ENCODE results near the gene MRM2.
"Not testable (repeated sequence)": the region's sequence is repeated elsewhere in the genome, so short reads cannot be mapped to it uniquely, and the experiment has no call there.

MRM2 gene

DNA sequence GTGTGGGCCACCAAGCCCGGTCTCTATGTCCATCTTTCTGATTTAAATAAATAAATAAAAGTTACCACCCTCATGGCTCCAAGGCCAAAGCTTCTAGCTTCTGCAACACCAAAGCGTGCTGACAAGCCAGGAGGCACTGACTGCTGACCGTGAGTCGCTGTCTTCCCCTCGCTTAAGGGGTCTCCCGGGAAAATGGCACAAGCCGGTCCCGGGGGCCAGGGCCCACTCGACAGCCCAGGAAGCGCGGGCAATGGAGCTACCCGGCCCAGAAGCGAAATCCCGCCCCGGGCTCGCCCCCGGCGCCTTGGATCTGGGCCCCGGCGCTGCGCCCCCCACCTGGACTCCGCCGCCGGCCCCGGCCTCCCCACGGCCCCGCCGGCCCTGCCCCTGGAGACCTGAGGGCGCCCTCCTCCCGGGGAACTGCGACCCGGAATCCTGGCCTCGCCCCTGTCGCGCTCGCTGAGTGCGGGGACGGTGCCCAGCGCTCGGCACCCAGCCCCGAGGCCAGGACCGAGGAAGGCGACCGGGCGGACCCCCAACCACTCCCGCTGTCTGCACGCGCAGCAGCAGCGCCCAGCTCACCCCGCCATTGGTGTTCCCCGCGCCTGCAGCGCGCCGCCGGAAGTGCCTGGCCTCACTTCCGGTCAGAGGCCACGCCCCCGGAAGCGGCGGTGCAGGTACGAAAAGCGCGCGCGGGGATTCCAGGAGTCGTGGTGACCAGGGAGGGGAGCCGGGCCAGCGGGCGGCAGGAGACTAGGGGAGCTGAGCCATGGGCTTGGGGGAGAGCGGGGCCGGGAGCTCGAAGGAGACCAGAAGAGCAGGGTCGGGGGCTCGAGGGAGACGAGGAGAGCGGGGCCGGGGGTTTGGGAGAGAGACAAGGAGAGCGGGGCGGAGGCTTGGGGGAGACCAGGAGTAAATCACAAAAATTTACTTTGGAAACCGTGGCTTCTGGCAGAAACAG lies at the start of gene MRM2, which contains the start of gene NUDT1:
Gene MRM2 (minus strand): TSS at position 626 of the 961 bp plus-strand sequence. CDS start 36 bp downstream, at position 590.
Gene NUDT1 (plus strand): TSS at position 647 of the 961 bp plus-strand sequence. CDS start 2,349 bp downstream, outside the sequence.
- DNase-seq (ENCODE audit: low spot score) = peak; percentile 75

DNA sequence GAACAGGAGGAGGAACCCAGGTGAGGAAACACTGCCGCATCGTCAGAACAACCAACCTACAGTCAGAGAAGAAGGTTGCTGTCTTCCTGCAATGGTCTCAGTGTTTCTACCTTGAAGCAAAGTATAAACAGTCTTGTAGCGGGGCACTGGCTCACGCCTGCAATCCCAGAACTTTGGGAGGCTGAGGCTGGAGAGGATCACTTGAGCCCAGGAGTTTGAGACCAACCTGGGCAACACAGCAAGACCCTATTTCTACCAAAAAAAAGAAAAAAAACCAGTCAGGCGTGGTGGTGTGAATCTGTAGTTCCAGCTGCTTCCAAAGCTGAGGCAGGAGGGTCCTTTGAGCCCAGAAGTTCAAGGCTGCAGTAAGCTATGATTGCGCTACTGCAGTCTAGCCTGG lies 48.9 kb upstream of the MRM2 start:
- no peak for DNase-seq (ENCODE audit: low spot score)

DNA sequence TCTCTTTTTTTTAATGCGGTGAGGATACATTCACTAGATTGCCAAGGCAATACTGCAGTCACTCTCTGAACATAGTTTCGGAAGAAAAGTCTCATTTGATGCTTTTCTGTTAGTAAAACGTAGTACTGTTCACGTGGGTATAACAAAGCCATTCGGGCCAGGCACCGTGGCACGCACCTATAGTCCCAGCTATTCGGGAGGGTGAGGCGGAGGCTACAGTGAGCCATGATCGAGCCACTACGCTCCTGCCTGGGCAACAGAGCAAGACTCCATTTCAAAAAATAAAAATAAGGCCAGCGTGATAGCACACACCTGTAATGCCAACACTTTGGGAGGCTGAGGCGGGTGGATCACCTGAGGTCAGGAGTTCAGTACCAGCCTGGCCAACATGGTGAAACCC lies 47.6 kb upstream of the MRM2 start:
- DNase-seq (ENCODE audit: low spot score) = no peak

DNA sequence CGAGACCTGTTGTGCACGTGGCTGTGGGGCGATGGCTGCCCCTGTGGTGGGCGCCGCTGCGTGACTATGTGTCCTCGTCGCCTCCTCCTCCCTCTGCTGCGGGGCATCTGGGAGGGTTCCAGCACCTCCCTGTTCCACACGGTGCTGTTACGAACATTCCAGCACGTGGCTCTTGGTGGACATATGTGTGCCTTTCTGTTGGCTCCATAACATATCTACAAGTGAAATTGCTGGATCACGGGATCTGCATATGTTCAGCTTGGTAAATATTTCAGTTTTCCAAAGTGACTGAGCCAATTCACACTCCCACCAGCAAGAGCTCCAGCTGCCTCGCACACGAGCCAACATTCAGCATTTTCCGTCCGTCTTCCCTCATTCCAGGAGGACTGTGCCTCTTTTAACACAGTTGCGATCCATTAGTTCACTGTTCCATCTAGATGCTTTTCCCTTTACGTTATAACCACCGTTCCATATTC lies 47.1 kb upstream of the MRM2 start:
- no peak for DNase-seq (ENCODE audit: low spot score)

DNA sequence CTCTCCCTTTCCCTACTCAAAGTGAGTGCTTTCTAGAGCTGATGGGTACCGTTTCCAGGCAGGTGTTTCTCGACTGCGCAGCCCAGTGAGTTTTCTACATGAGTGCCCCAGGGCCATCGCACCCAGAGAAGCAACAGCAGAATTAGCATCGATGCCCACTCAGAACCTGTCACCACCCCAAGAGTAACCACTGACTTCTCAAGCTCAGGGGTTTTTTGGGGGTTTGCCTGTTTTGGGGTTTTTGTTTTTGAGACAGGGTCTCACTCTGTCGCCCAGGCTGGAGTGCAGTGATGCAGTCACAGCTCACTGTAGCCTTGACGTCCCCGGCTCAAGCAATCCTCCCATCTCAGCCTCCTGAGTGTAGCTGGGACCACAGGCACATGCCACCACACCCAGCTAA lies 46.5 kb upstream of the MRM2 start:
- DNase-seq (ENCODE audit: low spot score) = no peak

DNA sequence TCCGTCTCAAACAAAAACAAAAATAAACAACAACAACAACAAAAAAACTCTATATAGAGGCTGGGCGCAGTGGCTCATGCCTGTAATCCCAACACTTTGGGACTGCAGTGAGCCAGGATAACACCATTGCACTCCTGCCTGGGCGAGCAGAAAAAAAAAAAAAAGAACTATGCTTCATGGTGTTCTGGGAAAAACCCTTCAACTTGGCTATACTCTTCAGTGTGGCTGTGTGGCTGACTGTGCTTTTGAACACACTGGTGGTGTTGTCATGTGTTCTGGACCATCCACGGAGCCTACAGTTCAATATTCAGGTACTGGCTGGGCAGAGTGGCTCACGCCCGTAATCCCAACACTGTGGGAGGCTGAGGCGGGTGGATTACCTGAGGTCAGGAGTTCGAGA lies 45.7 kb upstream of the MRM2 start:
- no peak for DNase-seq (ENCODE audit: low spot score)

DNA sequence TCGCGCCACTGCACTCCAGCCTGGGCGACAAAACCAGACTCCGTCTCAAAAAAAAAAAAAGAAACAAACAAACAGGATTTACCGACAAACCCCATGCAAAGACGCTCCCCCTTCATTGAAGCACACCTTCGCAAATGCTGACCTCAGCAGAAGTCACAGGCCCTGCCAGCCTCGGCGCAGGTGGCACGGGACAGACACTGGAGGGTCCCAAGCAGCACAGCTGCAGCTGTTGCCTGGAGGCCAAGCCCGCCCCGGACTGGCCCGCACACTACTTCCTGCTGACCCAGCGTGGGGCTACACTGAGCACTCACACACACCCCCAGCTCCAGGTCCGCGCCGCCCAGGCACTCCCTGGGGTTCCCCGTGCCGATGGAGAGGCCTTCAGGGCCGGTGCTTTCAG lies 41.1 kb upstream of the MRM2 start:
- DNase-seq (ENCODE audit: low spot score) = no peak

DNA sequence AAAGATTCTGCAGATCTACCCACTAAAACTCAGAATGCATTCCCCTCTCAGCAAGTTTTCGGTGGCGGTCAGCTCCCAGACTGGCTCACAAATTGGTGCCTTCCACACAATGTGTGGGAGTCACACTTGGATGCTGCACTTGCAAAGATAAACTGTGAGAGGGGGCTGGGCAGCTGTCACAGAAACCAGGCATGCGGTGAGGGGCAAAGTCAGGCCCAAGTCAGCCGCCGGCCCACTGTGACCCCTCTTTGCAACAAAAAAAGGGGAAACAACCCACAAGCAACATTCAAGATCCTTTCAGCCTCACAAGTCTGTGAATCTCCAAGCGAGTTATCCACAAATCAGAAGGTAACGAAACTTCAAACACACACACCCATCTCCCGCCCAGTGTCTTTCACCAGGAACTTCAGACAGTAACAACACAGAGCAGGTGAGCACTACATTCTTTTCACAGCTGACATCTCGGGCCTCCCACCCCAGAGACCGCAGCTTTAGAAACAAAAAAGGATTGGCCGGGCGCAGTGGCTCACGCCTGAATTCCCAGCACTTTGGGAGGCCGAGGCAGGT lies 40.3 kb upstream of the MRM2 start:
- DNase-seq (ENCODE audit: low spot score) = no peak

DNA sequence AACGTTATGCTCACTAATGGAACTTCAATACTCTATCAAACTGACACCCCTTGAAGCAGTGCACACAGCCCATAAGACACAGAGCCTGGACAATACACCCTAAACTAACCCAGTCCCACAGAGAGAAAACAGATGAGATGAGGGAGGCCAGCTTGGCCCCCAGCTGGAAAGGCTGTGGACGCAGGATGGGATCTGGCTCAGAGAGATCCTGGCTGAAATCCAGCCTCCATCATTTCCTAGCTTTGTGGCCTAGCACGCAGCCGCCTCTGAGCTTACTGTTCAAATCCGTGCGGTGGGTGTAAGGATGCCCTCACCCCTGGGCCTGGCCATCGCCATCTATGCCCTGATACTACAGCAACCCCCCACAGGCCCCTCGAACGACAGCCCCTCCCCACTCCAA lies 39.5 kb upstream of the MRM2 start:
- peak; percentile 14 for DNase-seq (ENCODE audit: low spot score)

DNA sequence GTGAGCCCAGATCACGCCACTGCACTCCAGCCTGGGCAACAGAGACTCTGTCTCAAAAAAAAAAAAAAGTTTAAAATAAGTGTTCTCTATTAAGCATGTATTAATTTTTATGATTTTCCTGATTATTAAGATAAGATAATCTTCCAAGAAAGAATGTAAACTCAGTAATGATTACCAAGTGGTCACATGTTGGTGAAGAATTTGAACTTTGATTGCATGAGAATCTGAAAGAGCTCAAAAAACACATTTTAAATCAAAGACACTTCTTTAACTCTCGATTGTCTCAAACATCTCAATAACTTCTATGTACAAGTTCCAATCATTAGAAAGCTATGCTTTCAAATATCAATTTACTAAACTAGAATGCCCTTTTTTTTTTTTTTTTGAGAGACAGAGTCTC lies 38.4 kb upstream of the MRM2 start:
- DNase-seq (ENCODE audit: low spot score) = no peak

DNA sequence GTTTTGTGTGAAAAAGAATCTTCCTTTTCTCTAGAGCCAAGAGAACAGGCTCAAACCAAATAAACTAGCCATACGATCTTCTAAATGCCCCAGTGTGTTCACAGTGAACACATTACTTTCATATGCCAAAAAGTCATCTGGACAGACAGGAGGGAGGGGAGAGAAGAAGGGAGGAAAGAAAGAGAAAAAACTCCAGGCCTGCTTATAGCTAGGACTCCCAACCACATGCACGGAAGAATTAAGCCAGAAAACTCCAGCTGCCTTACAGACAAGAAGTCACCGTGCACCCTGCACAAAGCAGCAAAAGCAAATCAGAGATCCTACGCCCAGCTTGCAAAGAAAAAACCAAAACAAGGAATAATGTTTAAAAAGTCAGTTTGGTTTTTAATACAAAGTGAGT lies 37.9 kb upstream of the MRM2 start:
- no peak for DNase-seq (ENCODE audit: low spot score)

DNA sequence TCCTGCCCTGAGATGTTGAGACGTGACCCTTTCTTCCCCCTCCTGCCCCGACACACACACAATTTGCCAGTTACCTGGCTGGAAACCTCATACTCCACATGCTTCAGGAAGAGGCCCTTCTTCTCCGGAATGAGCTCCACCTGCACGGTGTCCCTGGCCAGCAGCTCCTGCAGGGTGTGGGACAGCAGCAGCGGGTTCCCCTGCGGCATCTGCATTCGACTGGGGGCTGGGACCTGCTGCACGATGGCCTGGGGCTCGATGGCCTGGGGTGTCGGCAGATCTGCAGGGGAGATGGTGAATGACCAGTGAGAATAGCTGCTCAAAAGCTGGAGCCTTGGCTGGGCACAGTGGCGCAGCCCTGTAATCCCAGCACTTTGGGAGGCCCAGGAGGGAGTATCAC lies 36.0 kb upstream of the MRM2 start:
- DNase-seq (ENCODE audit: low spot score) = no peak

DNA sequence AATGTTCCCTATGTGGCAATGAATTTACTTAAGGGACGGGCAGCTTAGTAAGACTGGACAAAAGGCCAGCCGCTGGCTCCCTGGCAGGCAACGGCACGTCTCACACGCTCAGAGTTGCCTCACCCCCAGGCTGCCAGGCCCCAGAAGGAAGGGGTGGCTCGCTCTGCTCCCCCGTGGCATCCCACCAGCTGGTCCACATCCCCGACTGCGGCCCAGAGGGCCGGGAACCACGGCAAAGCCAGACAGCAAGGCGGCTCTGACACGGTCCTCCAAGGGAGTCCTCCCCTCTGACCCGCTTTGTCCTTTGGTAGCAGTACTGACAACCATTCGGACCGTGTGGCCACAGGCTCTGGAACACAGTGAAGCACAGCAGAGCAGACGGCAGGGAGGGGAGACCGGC lies 34.1 kb upstream of the MRM2 start:
- DNase-seq (ENCODE audit: low spot score) = no peak

DNA sequence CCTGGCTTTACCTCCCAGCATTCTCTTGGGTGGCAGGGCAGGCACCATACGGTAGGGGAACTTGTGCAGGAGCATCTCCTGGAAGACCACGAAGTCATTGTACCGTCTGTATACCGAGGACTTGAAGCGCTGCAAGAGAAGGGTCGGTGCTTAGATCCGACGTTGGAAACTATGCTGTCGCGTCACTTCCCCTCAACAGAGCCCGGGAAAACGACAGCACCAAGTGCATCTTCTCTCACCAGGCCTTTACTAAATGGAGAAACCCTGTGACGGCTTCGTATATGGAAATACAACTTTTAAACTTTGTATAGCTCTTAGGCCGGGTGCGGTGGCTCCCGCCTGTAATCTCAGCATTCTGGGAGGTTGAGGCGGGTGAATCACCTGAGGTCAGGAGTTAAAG lies 33.1 kb upstream of the MRM2 start:
- no peak for DNase-seq (ENCODE audit: low spot score)

DNA sequence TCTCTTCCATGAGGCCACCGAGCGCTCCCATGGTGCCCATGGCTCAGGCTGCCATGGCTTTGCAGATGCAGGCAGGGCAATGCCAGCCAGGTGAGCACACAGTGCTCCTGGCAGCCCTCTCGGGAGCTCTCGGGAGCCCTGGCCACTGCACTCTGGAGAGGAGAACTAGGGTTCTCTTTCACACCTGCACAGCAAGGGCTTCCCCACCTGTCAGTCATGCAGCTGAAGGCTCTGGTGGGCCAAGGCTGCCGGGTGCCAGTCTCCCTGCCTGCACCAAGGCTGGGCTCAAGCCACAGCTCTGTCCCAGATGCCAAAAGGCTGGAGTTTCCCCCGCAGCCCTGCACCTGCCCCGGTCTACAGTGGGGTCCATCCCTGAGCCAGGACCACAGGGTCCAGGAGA lies 32.7 kb upstream of the MRM2 start:
- DNase-seq (ENCODE audit: low spot score) = no peak

DNA sequence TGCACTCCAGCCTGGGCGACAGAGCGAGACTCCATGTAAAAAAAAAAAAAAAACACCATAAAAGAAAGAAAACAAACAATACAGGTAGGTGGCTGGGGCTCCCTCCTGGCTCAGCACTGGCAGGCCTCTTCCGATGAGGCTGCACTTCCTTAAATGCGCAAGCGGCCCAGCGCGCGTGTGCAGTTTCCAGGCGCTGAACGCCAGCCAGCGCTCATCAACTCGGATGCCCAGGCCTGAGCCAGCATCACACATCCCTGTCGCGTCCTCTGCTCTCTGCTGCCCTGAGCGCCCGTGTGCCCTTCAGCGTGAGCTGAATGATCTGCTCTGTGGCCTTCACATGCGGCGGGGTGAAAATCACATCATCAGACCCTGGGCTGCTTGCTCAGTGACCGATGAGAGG lies 31.9 kb upstream of the MRM2 start:
- no peak for DNase-seq (ENCODE audit: low spot score)

DNA sequence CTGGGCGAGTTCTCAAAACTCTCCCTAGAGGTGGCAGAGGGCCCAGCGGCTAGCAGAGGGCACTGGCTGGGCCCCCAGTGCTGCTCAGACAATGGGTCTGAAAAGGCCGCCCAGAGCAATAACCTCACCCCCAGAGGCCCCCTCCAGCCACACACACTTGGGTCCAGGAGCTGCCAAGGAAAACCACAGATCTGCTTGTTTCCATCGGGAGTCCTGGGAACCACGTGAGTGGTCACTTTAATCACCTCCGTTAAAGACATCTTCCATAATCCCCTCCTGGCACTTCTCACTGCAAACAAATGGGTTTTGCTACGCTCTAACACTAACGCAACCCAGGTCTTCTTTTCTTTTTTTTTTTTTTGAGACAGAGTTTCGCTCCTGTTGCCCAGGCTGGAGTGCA lies 30.0 kb upstream of the MRM2 start:
- DNase-seq (ENCODE audit: low spot score) = no peak

DNA sequence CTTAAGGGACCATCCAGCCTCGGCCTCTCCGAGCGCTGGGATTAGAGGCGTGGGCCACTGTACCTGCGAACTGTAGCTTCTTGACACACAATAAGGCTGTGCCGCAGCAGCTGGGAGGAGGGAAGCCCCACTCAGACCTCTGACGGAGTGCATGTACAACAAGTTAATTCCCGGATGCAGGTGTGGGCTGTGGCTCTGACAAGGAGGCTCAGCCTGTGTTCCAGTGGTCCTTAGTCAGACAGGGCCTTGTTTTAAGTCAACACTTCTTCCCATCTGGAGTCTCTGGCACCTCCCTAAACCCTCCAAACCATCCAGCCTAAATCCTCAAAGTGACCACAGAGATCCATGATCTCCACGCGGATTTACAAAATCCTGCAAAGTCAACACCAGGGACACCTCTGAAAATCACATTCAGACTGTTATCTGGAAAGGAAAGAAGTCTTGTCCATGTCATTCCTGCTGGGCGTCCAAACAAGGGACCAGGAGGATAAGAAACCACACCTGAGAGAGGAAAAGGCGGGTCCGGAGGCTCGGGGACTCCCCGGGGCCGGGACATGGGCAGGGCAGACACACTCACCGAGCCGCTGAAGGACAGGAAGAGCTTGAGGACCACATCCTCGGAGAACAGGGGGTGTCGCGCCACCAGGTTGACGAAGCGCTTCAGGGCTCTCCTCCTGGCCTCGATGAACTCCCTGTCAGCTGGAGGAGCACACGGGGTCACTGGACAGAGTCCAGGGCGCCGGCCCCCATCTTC lies 29.4 kb upstream of the MRM2 start:
- DNase-seq (ENCODE audit: low spot score) = no peak

DNA sequence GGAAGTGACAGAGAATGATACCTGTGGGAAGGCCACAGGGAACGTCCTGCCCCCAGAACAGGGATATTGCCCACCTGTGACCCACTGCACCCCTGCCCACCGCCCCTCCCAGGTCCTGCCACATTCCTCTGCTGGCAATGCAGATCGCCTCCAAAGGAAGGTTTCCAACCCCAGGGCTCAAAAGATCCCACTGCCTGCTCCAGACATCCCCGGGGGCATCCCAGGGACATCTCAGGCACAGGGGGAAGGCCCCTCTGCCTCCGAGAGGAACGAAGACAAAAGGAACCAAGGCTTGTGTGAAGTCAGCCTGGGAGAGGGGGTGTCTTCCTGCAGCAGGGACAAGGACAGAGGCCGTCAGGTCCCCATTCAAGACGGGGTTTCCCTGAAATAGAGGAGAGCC lies 28.5 kb upstream of the MRM2 start:
- no peak for DNase-seq (ENCODE audit: low spot score)

DNA sequence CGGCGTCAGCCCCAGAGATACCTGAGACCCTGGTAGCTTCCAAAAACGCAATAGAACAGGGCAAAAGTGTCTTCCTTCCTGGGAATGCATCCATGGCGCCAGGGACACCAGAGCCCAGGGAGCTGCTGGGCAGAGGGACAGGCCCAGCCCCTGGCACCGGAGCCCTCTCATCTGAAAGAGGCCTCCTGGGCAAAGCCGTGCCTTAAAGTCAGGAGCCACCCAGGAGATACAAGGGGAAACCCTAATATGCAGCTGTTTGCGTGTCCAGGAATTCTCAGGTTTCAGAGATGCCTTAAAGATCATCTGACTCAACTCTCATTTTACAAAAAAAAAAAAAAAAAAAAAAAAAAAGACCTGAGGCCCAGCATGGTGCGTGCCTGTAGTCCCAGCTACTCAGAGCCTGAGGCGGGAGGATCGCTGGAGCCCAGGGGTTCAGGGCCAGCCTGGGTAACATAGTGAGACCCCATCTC lies 28.0 kb upstream of the MRM2 start:
- no peak for DNase-seq (ENCODE audit: low spot score)

DNA sequence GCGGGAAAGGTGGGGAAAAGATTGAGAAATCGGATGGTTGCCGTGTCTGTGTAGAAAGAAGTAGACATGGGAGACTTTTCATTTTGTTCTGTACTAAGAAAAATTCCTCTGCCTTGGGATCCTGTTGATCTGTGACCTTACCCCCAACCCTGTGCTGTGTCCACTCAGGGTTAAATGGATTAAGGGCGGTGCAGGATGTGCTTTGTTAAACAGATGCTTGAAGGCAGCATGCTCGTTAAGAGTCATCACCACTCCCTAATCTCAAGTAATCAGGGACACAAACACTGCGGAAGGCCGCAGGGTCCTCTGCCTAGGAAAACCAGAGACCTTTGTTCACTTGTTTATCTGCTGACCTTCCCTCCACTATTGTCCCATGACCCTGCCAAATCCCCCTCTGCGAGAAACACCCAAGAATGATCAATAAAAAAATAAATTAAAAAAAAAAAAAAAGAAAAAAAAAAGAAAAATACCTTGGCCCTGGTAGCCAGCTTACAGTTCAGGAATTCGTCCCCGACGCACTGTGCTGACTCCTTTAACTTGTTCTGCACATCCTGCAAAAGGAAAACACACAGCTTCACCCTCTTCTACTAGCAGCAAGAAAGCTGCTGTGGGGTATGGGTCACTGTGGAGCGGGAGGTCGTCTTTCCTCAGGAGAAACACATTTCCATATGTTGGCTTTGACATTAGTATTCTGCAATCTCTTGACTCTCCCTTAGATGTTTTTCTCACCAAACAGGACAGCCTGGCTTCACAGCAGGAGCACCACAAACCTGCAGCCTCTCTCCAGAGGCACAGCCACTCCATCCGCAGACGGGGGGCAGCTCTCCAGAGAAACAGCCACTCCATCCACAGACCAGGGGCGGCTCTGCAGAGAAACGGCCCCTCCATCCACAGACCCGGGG lies 27.3 kb upstream of the MRM2 start:
- not testable (repeated sequence) for DNase-seq (ENCODE audit: low spot score)

All from putamen (tissue), 1 donor.